ENCODE results near the gene XPOT. TPM values are rescaled to one million over a fixed set of nuclear protein-coding genes. Genes with fewer than 3 reads are reported as not detected.

Gene XPOT
- total and polyA plus RNA-seq, 4 donors, result 21.1 to 65.7 (median 36.6) TPM

DNA sequence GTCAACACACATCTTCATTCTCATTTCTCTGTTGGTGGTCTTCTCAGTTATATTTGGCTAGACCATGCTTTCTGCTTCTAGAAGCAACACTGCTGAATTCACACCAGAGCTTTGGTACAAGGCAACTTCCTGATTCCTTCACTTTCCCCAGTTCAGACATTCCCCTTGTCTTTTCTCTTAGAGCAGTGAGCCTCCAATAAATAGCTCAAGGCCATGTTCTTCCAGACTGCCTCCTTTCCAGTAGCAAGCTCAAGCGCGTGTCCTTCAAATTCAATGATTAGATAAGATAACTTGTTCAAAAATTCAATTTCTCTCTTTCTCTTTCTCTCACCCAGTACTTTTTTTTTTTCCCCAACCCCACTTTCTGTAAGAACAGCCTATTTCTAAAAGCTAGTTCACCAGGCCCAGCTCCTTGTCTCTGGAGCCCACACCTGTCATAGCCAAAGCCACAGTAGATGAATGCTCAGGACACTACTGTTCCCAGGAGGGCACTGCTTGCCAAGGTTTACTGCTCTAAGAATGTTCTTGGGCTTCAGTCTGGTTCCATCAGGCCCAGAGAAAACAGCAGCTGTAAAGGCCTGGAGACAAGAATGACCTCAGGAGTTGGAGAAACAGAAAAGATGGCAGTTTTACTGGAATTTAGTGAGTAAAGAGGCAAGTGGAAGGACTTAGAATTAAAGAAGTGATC is 65.4 kb downstream of the XPOT start:
- ATAC-seq (ENCODE audit: insufficient read depth, low FRiP score) (no peak), DNase-seq (no peak)
- Histone ChIP-seq H3K36me3 (ENCODE audit: control insufficient read depth in 4 of 4, insufficient read depth in 4 of 4, low read length in 4 of 4) (peaks cover 19 to 27% (median 24%) of the 10 kb centered on the region in 4 donors), H3K27ac (ENCODE audit: low read depth in 1 of 2, low read length in 1 of 2) (no peak overlapping the region), H3K27me3 (ENCODE audit: control insufficient read depth in 3 of 3, insufficient read depth in 3 of 3, low read length in 2 of 3) (no peaks in the 10 kb centered on the region), H3K9me3 (ENCODE audit: control insufficient read depth in 4 of 4, insufficient read depth in 3 of 4, low read length in 3 of 4) (no peaks in the 10 kb centered on the region), H3K4me3 (no peak overlapping the region), H3K9ac (ENCODE audit: insufficient read depth in 1 of 2, low read length in 2 of 2) (no peak overlapping the region), H3K4me1 (ENCODE audit: control insufficient read depth in 5 of 5, insufficient read depth in 5 of 5, low read length in 5 of 5) (peaks cover 0 to 13% (median 0%) of the 10 kb centered on the region in 5 donors)
- WGBS, 2 donors, result 96 to 97% methylated on average over 2 of the region's 2 CpGs
- no peak for TF ChIP-seq CTCF (IDR thresholded peaks at IDR 0.05; ENCODE audit: control extremely low read depth, extremely low read depth)

GRCh38 chr12:64470495-64470894 is 66.3 kb downstream of the XPOT start:
- Histone ChIP-seq H3K9me3 (ENCODE audit: control insufficient read depth in 4 of 4, insufficient read depth in 3 of 4, low read length in 3 of 4) (no peaks in the 10 kb centered on the region), H3K4me3 (no peak overlapping the region), H3K27me3 (ENCODE audit: control insufficient read depth in 3 of 3, insufficient read depth in 3 of 3, low read length in 2 of 3) (no peaks in the 10 kb centered on the region), H3K27ac (ENCODE audit: low read depth in 1 of 2, low read length in 1 of 2) (no peak overlapping the region), H3K9ac (ENCODE audit: insufficient read depth in 1 of 2, low read length in 2 of 2) (no peak overlapping the region), H3K36me3 (ENCODE audit: control insufficient read depth in 4 of 4, insufficient read depth in 4 of 4, low read length in 4 of 4) (peaks cover 24 to 26% (median 25%) of the 10 kb centered on the region in 4 donors), H3K4me1 (ENCODE audit: control insufficient read depth in 5 of 5, insufficient read depth in 5 of 5, low read length in 5 of 5) (peaks cover 0 to 13% (median 0%) of the 10 kb centered on the region in 5 donors)
- no peak for TF ChIP-seq CTCF (IDR thresholded peaks at IDR 0.05; ENCODE audit: control extremely low read depth, extremely low read depth)
- WGBS, 2 donors, result 88 to 95% methylated on average over 2 of the region's 2 CpGs
- ATAC-seq (ENCODE audit: insufficient read depth, low FRiP score), result no peak
- no peak for DNase-seq

GRCh38 chr12:64473176-64473575 is 69.0 kb downstream of the XPOT start:
- Histone ChIP-seq H3K27ac (ENCODE audit: low read depth in 1 of 2, low read length in 1 of 2) (no peak overlapping the region), H3K4me1 (ENCODE audit: control insufficient read depth in 5 of 5, insufficient read depth in 5 of 5, low read length in 5 of 5) (peaks cover 0 to 13% (median 0%) of the 10 kb centered on the region in 5 donors)
- ATAC-seq (ENCODE audit: insufficient read depth, low FRiP score), result no peak

More at GRCh38 chr12:64473176-64473575, 69.0 kb downstream of the XPOT start:
- no peak for DNase-seq
- Histone ChIP-seq H3K9ac (ENCODE audit: insufficient read depth in 1 of 2, low read length in 2 of 2) (no peak overlapping the region), H3K27me3 (ENCODE audit: control insufficient read depth in 3 of 3, insufficient read depth in 3 of 3, low read length in 2 of 3) (no peaks in the 10 kb centered on the region), H3K4me3 (no peak overlapping the region), H3K36me3 (ENCODE audit: control insufficient read depth in 4 of 4, insufficient read depth in 4 of 4, low read length in 4 of 4) (peaks cover 22 to 35% (median 27%) of the 10 kb centered on the region in 4 donors), H3K9me3 (ENCODE audit: control insufficient read depth in 4 of 4, insufficient read depth in 3 of 4, low read length in 3 of 4) (peaks cover 0 to 6% (median 0%) of the 10 kb centered on the region in 4 donors)
- no peak for TF ChIP-seq CTCF (IDR thresholded peaks at IDR 0.05; ENCODE audit: control extremely low read depth, extremely low read depth)
- 91 to 94% methylated on average over 2 of the region's 2 CpGs for WGBS, 2 donors

Data from lung (tissue), 12 donors.